DMS 273 treated with DMSO at 0.1 percent for 48 hours (cell line): ENCODE results near the gene ACADM.
"Not testable (repeated sequence)": the region's sequence is repeated elsewhere in the genome, so short reads cannot be mapped to it uniquely, and the experiment has no call there.

ENCODE experiments used
- DNase-seq: peaks from one replicate; lab custom pipeline; 2025; lab: John Stamatoyannopoulos, UW

ACADM gene

DNA sequence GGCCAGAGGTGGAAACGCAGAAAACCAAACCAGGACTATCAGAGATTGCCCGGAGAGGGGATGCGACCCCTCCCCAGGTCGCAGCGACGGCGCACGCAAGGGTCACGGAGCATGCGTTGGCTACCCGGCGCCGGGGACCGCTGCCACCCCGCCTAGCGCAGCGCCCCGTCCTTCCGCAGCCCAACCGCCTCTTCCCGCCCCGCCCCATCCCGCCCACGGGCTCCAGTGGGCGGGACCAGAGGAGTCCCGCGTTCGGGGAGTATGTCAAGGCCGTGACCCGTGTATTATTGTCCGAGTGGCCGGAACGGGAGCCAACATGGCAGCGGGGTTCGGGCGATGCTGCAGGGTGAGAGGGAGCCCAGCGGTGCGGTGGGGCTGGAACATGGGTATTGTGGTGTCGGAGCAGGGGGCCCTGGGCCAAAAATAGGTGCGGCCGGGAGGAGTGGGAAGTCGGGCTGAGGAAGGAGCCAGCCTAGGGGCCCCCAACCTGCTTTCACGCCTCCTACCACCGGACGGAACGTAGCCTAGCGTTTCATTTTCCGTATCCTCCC lies at the start of gene ACADM:
ACADM (plus strand) TSS at position 238 of the 551 bp plus-strand sequence; CDS start at position 317, 79 bp downstream.
- DNase-seq: peak; percentile 45

- DNase-seq: no peak
Measured at GRCh38 chr1:75677443-75677842, 47.1 kb upstream of the ACADM start.

DNA sequence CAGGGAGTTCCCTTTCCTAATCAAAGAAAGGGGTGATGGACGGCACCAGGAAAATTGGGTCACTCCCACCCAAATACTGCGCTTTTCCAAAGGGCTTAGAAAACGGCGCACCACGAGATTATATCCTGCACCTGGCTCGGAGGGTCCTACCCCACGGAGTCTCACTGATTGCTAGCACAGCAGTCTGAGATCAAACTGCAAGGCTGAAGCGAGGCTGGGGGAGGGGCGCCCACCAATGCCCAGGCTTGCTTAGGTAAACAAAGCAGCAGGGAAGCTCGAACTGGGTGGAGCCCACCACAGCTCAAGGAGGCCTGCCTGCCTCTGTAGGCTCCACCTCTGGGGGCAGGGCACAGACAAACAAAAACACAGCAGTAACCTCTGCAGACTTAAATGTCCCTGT lies 46.5 kb upstream of the ACADM start:
- DNase-seq: not testable (repeated sequence)

GRCh38 chr1:75690547-75690946 lies 34.0 kb upstream of the ACADM start:
- no peak for DNase-seq

GRCh38 chr1:75693551-75693950 lies 31.0 kb upstream of the ACADM start:
- DNase-seq: no peak

DNA sequence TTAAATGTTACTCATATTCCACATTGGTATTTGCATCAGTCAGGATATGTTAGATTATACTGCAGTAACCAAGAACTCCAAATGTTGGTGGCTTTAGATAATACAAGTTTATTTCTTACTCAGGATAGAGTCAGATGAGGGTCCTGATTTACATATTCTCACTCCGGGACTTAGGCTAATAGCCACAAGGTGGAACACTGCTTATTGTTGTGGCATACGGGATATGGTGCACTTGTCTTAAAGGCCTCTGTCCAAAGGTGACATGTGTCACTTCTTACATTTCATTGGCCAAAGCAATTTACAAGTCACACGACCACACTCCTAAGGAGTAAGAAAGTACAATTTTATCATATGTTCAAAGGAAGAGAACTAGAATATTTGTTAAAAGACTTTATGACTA lies 28.5 kb upstream of the ACADM start:
- DNase-seq: no peak

DNA sequence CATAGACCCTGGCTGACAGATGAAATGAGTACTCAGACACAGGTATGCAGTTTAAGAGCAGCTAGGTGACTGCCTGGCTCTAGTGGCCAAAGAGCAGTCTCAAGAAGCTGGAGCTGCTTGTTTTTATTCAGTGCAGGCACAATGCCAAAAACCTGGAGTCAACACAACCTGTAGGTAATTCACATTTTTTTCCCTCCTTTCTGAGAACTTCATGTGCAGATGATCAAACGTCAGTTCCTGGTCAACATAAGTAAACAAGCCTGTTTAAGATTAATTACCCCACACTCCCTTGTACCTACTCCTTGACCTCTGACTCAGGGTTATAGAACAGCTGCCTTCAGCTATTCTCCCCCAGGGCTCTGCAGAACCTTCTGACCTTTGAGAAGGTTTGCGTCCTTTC lies 17.3 kb upstream of the ACADM start:
- no peak for DNase-seq

- no peak for DNase-seq
Measured at GRCh38 chr1:75708910-75709309, 15.6 kb upstream of the ACADM start.

- DNase-seq: no peak
Measured at GRCh38 chr1:75710832-75711231, 13.7 kb upstream of the ACADM start.

DNA sequence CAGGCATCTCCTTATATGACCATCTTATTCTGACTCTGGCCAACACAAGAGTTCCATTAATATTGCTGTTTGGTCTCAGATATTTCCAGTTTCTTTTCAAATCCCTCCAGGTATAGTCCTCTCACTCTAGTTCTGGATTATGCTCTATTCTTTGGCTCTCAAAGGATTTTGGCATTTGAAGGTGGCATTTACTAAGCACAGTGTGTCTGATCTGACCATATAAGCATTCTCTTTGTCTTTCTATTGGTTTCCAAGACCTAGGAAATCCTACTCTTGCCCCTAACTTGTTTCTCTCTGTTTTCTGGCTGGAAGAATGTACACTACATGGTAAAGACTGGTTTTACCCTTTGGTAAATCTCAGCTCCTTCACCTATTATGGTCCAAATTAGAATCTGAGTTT lies 12.7 kb upstream of the ACADM start:
- no peak for DNase-seq

DNA sequence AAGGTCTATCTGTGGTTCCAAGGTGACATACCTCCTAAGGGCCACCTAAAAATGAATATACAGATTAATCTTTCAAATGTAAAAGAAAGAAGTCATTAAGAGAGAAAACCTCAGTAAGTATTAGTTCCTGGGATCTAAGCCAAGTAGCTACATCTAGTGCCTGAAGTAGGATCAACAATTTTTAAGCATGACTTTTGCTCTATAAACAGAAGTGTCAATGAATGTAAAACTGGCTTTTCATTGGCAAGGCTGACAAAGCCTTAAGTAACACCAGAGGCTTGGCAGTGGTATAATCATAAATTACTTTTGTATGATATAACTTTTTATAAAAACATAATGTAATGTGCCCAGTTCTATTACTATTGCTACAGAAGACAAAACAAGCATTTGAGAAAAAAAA lies 12.2 kb upstream of the ACADM start:
- DNase-seq: no peak

DNA sequence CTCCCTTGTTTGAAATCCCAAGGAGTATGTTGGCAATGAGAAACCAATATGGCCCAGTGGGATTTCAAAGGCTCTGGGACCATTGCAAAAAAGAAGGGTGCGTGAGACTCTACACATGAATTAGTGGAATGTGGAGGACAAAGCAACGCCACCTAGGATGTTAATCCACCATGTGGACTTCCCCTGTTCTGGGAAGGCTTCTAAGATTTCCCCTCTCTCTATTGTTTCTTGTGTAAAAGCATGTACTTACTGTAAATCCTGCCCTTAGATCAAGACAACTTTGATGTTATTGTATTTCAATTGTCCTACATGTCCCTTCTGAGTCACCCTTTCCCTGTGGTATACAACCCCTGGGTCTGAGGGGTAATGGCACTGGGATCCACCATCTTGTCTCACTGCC lies 4.7 kb upstream of the ACADM start:
- DNase-seq: no peak

DNA sequence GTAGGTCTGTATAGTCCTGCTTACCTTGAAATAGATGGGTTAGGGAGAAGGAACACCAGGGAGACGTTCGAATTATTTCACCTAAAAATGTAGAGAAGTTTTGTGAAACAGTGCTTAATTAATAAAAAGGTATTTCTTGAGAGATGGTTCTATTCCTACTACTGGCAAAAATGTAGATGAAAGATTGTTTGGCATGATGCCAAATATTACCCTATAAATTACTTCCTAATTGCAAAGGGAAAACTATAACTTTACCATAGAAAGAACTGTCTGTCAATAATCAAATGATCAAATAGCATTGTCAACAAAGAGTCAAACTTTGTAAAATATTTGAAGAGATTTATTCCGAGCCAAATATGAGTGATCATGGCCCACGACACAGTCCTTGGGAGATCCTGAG lies 4.2 kb upstream of the ACADM start:
- no peak for DNase-seq

GRCh38 chr1:75720820-75721219 lies 3.7 kb upstream of the ACADM start:
- DNase-seq: no peak

- not testable (repeated sequence) for DNase-seq
Measured at GRCh38 chr1:75722246-75722645, 2.3 kb upstream of the ACADM start.

DNA sequence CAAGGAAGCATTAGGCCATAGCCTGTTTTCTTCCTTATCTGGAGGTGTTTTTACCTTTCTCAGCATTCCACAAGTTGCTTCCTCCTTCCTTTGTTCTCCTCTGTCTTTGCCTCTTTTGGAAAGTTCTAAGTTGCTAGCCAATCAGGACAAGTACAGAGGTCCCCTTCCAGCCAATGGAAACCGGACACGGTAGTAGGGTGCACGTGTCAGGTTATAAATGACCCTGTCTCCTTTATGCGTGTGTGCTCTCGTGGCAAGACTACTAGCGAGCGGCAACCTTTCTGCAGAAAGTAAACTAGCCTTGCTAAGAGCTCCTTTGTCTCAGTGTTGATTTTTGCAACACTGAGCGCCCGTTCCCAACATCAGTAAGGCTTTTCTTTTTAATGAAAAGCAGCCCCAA lies 1.5 kb upstream of the ACADM start:
- no peak for DNase-seq

DNA sequence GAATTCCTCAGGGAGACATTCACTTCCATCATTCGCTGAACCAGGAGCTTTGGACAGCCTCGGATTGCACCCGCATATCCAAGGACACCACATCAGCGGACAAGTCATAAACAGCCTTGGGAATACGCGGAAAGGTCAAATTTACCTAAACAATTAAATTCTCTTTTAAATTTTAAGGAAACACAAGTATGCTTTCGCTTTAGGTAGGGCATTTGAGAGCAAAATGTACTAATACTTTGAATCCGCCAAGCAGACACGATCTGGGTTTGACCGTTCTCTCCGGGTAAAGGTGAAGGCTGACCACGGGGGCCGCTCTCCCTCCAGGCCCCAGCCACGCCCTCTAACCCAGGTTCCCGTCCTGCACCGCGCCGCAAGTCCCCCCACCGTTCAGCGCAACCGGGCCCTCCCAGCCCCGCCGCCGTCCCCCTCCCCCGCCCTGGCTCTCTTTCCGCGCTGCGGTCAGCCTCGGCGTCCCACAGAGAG lies 479 bp upstream of the ACADM start:
- DNase-seq: peak; percentile 8

DNA sequence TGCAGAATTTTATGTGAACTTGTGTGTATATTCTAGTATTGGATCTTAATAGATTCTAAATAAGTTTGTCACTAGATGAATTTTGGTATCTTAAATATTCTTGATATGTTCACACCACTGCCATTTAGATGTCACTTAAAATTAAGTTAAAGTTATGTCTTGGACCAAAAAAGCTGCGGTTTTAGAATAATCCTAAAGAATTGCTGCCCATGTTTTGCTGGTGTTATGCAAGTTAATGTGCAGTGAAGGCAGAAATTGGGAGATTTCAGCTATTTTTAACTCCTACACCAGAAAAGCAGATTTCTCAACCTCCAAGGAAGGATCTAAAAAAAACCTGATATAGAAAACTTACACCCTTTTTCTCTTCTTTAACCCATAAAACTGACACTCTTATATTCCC lies 757 bp downstream of the ACADM start:
- no peak for DNase-seq

- DNase-seq: no peak
Measured at GRCh38 chr1:75725861-75726361, 1.4 kb downstream of the ACADM start.

DNA sequence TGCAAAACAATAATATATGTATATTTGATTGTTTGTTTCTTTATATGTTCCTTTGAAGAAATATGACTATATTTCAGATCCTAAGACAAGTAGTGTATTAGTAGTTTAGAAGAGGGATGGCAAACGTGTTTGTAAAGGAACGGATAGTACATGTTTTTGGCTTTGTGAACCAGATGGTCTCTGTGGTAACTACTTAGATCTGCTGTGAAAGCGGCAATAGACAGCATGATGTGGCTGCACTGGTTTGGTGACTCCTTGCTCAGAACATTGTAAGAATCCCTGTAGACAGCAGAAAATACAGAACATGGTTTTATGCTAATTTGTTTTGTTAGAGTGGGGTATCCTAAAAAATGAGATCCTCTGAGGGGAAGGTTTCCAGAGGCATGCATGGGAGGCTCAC lies 3.1 kb downstream of the ACADM start:
- no peak for DNase-seq

DNA sequence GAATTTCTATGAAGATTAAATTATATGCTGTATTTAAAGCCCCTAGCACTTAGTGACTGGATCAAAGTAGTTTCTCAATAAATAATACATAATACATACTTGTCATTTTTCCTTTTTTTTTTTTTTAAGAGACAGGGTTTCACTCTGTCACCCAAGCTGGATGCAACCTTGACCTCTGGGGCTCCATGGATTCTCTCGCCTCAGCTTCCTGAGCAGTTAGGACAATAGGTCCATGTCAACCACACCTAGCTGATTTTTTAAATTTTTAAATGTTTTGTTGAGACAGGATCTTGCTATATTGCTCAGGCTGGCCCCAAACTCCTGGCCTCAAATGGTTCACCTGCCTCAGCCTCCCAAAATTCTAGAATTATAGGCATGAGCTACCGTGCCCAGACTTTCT lies 5.9 kb downstream of the ACADM start:
- DNase-seq: no peak

- no peak for DNase-seq
Measured at GRCh38 chr1:75731881-75732280, 7.4 kb downstream of the ACADM start.

DNA sequence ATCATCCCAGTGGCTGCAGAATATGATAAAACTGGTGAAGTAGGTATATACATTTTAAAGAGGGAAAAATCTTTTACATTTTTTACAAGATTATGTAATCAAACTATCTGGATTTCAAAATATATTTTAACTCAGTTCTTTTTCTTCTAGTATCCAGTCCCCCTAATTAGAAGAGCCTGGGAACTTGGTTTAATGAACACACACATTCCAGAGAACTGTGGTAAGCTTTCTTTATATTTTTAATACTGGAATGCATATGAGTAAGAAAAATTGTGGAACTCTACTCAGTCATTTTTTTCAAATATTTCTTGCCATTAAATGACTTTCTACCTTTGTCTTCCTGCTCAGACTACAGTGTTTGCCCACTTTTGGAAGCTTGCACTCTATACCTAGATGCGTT lies 8.2 kb downstream of the ACADM start:
- no peak for DNase-seq

DNA sequence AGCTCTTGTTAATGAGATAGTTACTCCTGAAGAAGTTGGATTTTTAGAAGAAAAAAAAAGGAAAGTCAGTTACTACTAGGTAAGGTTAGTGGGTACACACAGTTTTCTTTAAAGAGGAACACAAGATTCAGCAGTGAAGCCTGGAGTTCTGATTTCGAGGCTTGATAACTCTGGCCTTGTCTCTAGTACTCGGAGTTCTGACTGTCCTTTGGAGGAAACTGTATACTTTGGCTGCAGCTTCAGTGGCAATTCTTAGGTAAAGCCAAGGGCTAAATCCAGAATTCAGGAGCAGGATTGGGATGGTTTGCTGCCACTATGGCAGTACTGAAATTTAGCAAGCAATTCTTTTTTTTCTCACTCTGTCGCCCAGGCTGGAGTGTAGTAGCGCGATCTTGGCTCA lies 9.2 kb downstream of the ACADM start:
- no peak for DNase-seq
